Activated CD4-positive, alpha-beta T cell treated with anti-CD3 and anti-CD28 coated beads for 36 hours (primary cell): ENCODE results near the gene CCDC178. TPM values are rescaled to one million over a fixed set of nuclear protein-coding genes. Genes with fewer than 3 reads are reported as not detected.

Experiments
- ATAC-seq: fragments of 200-7000 bp; cut with Tn5 transposase; one replicate; pipeline ENCODE4 v1.10.0; 2021; ENCODE audit warnings: mild to moderate bottlenecking, moderate library complexity
- CTCF ChIA-PET: fragments of 350-600 bp; sonication (Branson Sonifier 250); formaldehyde crosslinking; loops from one replicate; lab custom pipeline; 2021; ENCODE audit warnings: antibody characterized with exemption; lab: Charles Lee
- POLR2A ChIA-PET: fragments of 350-600 bp; sonication (Branson Sonifier 250); formaldehyde crosslinking; loops from one replicate; lab custom pipeline; 2021; ENCODE audit warnings: antibody characterized with exemption, inconsistent platforms; lab: Charles Lee
- DNase-seq: peaks from one replicate; pipeline ENCODE4 v3.0.0-alpha.2; 2020
- H3K27ac Mint-ChIP-seq: one replicate; pipeline ENCODE4 v1.8.0; 2021; ENCODE audit warnings: mixed read lengths
- H3K27me3 Mint-ChIP-seq: one replicate; pipeline ENCODE4 v1.8.0; 2021; ENCODE audit warnings: mixed read lengths
- H3K36me3 Mint-ChIP-seq: one replicate; pipeline ENCODE4 v1.8.0; 2021; ENCODE audit warnings: low read depth, mixed read lengths
- H3K4me1 Mint-ChIP-seq: one replicate; pipeline ENCODE4 v1.8.0; 2021; ENCODE audit warnings: mixed read lengths
- H3K4me3 Mint-ChIP-seq: one replicate; pipeline ENCODE4 v1.8.0; 2021; ENCODE audit warnings: mild to moderate bottlenecking, moderate library complexity, mixed read lengths
- H3K9me3 Mint-ChIP-seq: one replicate; pipeline ENCODE4 v1.8.0; 2021; ENCODE audit warnings: low read depth, mixed read lengths
- intact Hi-C, 2 experiments: fragments of 100-400 bp; cut with DNase I in 1 of 2; cut with micrococcal nuclease in 1 of 2; formaldehyde crosslinking; loops; one replicate each; pipeline versions ENCODE4 v1.14.2 to v1.15.1; 2022 to 2024; cut with DNase I, micrococcal nuclease
- total RNA-seq, 2 experiments: library from RNA; stranded (reverse); gene quantifications; one replicate each; pipeline ENCODE4 v1.2.3, GENCODE V29; 2021

Gene CCDC178
- total RNA-seq, 2 experiments from 2014 or later: not detected

- H3K27ac Mint-ChIP-seq: no peak overlapping the region
- ChIA-PET CTCF (no interaction called here), POLR2A (no interaction called here)
- ATAC-seq: no peak
- no peak overlapping the region for H3K4me3 Mint-ChIP-seq
- DNase-seq: no peak
- H3K4me1 Mint-ChIP-seq: no peaks in the 10 kb centered on the region
- intact Hi-C loops: no loop called here
- H3K36me3 Mint-ChIP-seq: no peaks in the 10 kb centered on the region
- H3K27me3 Mint-ChIP-seq: no peaks in the 10 kb centered on the region
- peaks cover 15% of the 10 kb centered on the region for H3K9me3 Mint-ChIP-seq
Measured at GRCh38 chr18:33040213-33040612, 400.3 kb downstream of the CCDC178 start.

GRCh38 chr18:33034945-33035344 lies 405.6 kb downstream of the CCDC178 start:
- intact Hi-C loops: no loop called here
- H3K4me3 Mint-ChIP-seq: no peak overlapping the region
- H3K9me3 Mint-ChIP-seq: peaks cover 12% of the 10 kb centered on the region
- POLR2A ChIA-PET: no interaction called here
- DNase-seq (no peak), ATAC-seq (no peak)
- no peak overlapping the region for H3K27ac Mint-ChIP-seq
- no peaks in the 10 kb centered on the region for H3K4me1 Mint-ChIP-seq
- H3K27me3 Mint-ChIP-seq: no peaks in the 10 kb centered on the region
- H3K36me3 Mint-ChIP-seq: no peaks in the 10 kb centered on the region
- CTCF ChIA-PET: no interaction called here

GRCh38 chr18:33034212-33034611 lies 406.3 kb downstream of the CCDC178 start:
- ATAC-seq: no peak
- H3K4me1 Mint-ChIP-seq: no peaks in the 10 kb centered on the region
- no peak overlapping the region for H3K27ac Mint-ChIP-seq
- ChIA-PET CTCF (no interaction called here), POLR2A (no interaction called here)
- DNase-seq: no peak
- H3K27me3 Mint-ChIP-seq: no peaks in the 10 kb centered on the region
- no peak overlapping the region for H3K4me3 Mint-ChIP-seq
- H3K36me3 Mint-ChIP-seq: no peaks in the 10 kb centered on the region
- intact Hi-C loops: no loop called here
- peaks cover 9% of the 10 kb centered on the region for H3K9me3 Mint-ChIP-seq

- ChIA-PET POLR2A (no interaction called here), CTCF (no interaction called here)
- Mint-ChIP-seq H3K4me1 (no peaks in the 10 kb centered on the region), H3K27me3 (no peaks in the 10 kb centered on the region), H3K4me3 (no peak overlapping the region), H3K27ac (no peak overlapping the region), H3K36me3 (no peaks in the 10 kb centered on the region), H3K9me3 (no peaks in the 10 kb centered on the region)
- no peak for DNase-seq
- intact Hi-C loops: no loop called here
- no peak for ATAC-seq
Measured at GRCh38 chr18:33022370-33022769, 418.2 kb downstream of the CCDC178 start.

- Mint-ChIP-seq H3K27ac (no peak overlapping the region), H3K27me3 (no peaks in the 10 kb centered on the region), H3K4me1 (no peaks in the 10 kb centered on the region), H3K36me3 (no peaks in the 10 kb centered on the region), H3K4me3 (no peak overlapping the region), H3K9me3 (no peaks in the 10 kb centered on the region)
- ChIA-PET CTCF (interaction anchor here (0.6 kb wide), 1 partner anchor 136 kb away, joined by 3 read pairs; no protein-coding TSS in a partner anchor), POLR2A (no interaction called here)
- intact Hi-C loops: no loop called here
- no peak for DNase-seq
- no peak for ATAC-seq
Measured at GRCh38 chr18:33020877-33021276, 419.6 kb downstream of the CCDC178 start.

GRCh38 chr18:33014060-33014796 lies 426.3 kb downstream of the CCDC178 start:
- Mint-ChIP-seq H3K27me3 (no peaks in the 10 kb centered on the region), H3K9me3 (peaks cover 3% of the 10 kb centered on the region), H3K27ac (no peak overlapping the region), H3K36me3 (no peaks in the 10 kb centered on the region), H3K4me1 (no peaks in the 10 kb centered on the region), H3K4me3 (no peak overlapping the region)
- ATAC-seq (no peak), DNase-seq (no peak)
- intact Hi-C loops: no loop called here
- ChIA-PET POLR2A (no interaction called here), CTCF (interaction anchor here (0.7 kb wide), 1 partner anchor 13 kb away, joined by 3 read pairs; no protein-coding TSS in a partner anchor)

GRCh38 chr18:33010149-33010548 lies 430.4 kb downstream of the CCDC178 start:
- Mint-ChIP-seq H3K4me3 (no peak overlapping the region), H3K27ac (no peak overlapping the region), H3K36me3 (no peaks in the 10 kb centered on the region), H3K27me3 (no peaks in the 10 kb centered on the region), H3K4me1 (no peaks in the 10 kb centered on the region), H3K9me3 (peaks cover 9% of the 10 kb centered on the region)
- intact Hi-C loops: no loop called here
- CTCF ChIA-PET: no interaction called here
- ATAC-seq (no peak), DNase-seq (no peak)
- POLR2A ChIA-PET: no interaction called here

GRCh38 chr18:32998921-32999320 lies 441.6 kb downstream of the CCDC178 start:
- intact Hi-C loops: no loop called here
- Mint-ChIP-seq H3K4me3 (no peak overlapping the region), H3K4me1 (no peaks in the 10 kb centered on the region), H3K9me3 (peaks cover 3% of the 10 kb centered on the region), H3K36me3 (no peaks in the 10 kb centered on the region), H3K27me3 (no peaks in the 10 kb centered on the region), H3K27ac (no peak overlapping the region)
- no peak for ATAC-seq
- DNase-seq: no peak
- CTCF ChIA-PET: no interaction called here
- POLR2A ChIA-PET: no interaction called here

GRCh38 chr18:32998285-32998684 lies 442.2 kb downstream of the CCDC178 start:
- no peak overlapping the region for H3K27ac Mint-ChIP-seq
- ChIA-PET CTCF (no interaction called here), POLR2A (no interaction called here)
- H3K4me1 Mint-ChIP-seq: no peaks in the 10 kb centered on the region
- DNase-seq (no peak), ATAC-seq (no peak)
- intact Hi-C loops: no loop called here
- no peak overlapping the region for H3K4me3 Mint-ChIP-seq
- H3K9me3 Mint-ChIP-seq: peaks cover 3% of the 10 kb centered on the region
- no peaks in the 10 kb centered on the region for H3K36me3 Mint-ChIP-seq
- H3K27me3 Mint-ChIP-seq: no peaks in the 10 kb centered on the region

GRCh38 chr18:32983721-32984120 lies 456.8 kb downstream of the CCDC178 start:
- H3K4me1 Mint-ChIP-seq: no peaks in the 10 kb centered on the region
- ChIA-PET CTCF (no interaction called here), POLR2A (no interaction called here)
- no peak overlapping the region for H3K27ac Mint-ChIP-seq
- no peaks in the 10 kb centered on the region for H3K9me3 Mint-ChIP-seq
- no peaks in the 10 kb centered on the region for H3K27me3 Mint-ChIP-seq
- ATAC-seq: no peak
- no peak overlapping the region for H3K4me3 Mint-ChIP-seq
- no peak for DNase-seq
- intact Hi-C loops: no loop called here
- H3K36me3 Mint-ChIP-seq: no peaks in the 10 kb centered on the region

- ATAC-seq: no peak
- POLR2A ChIA-PET: no interaction called here
Measured at GRCh38 chr18:32980896-32981295, 459.6 kb downstream of the CCDC178 start.

GRCh38 chr18:32975501-32975900 lies 465.0 kb downstream of the CCDC178 start:
- intact Hi-C loops: no loop called here
- Mint-ChIP-seq H3K4me1 (no peaks in the 10 kb centered on the region), H3K4me3 (no peak overlapping the region), H3K9me3 (no peaks in the 10 kb centered on the region), H3K27me3 (no peaks in the 10 kb centered on the region), H3K36me3 (no peaks in the 10 kb centered on the region), H3K27ac (no peak overlapping the region)
- ChIA-PET CTCF (no interaction called here), POLR2A (no interaction called here)
- ATAC-seq (no peak), DNase-seq (no peak)

More at GRCh38 chr18:32980896-32981295, 459.6 kb downstream of the CCDC178 start:
- no peak for DNase-seq
- Mint-ChIP-seq H3K4me3 (no peak overlapping the region), H3K27ac (no peak overlapping the region), H3K4me1 (no peaks in the 10 kb centered on the region), H3K9me3 (no peaks in the 10 kb centered on the region), H3K27me3 (no peaks in the 10 kb centered on the region), H3K36me3 (no peaks in the 10 kb centered on the region)
- intact Hi-C loops: no loop called here
- CTCF ChIA-PET: no interaction called here
